Stimulated activated naive CD8-positive, alpha-beta T cell treated with anti-CD3 and anti-CD28 coated beads, Interleukin-15, Interleukin-2, amounts not matched to agents 100 ng/mL and 50 ng/mL, for 24 hours (primary cell): ENCODE data around the gene ETV7.

Experiments used
- H3K27ac Mint-ChIP-seq: one replicate; pipeline ENCODE4 v1.8.0; 2021; ENCODE audit warnings: mild to moderate bottlenecking, mixed read lengths
- H3K27me3 Mint-ChIP-seq: one replicate; pipeline ENCODE4 v1.8.0; 2021; ENCODE audit warnings: mixed read lengths
- H3K36me3 Mint-ChIP-seq: one replicate; pipeline ENCODE4 v1.8.0; 2021; ENCODE audit warnings: low read depth, mixed read lengths
- H3K4me1 Mint-ChIP-seq: one replicate; pipeline ENCODE4 v1.8.0; 2021; ENCODE audit warnings: low read depth, mixed read lengths
- H3K4me3 Mint-ChIP-seq: one replicate; pipeline ENCODE4 v1.8.0; 2021; ENCODE audit warnings: mild to moderate bottlenecking, mixed read lengths
- H3K9me3 Mint-ChIP-seq: one replicate; pipeline ENCODE4 v1.8.0; 2021; ENCODE audit warnings: mixed read lengths

Gene ETV7

GRCh38 chr6:36317623-36318022 is 69.8 kb downstream of the ETV7 start:
- Mint-ChIP-seq H3K36me3 (no peaks in the 10 kb centered on the region), H3K27ac (no peak overlapping the region), H3K4me3 (no peak overlapping the region)

More at GRCh38 chr6:36317623-36318022, 69.8 kb downstream of the ETV7 start:
- Mint-ChIP-seq H3K4me1 (no peaks in the 10 kb centered on the region), H3K9me3 (no peaks in the 10 kb centered on the region), H3K27me3 (peaks cover 6% of the 10 kb centered on the region)
